NK-92 treated with Interleukin-12 subunit alpha and Interleukin-12 subunit beta, amount 100 ng/mL, for 24 hours (cell line): ENCODE measurements around the gene SRSF5.
"Not testable (repeated sequence)": the region's sequence is repeated elsewhere in the genome, so short reads cannot be mapped to it uniquely, and the experiment has no call there.

Experiments
- DNase-seq: peaks from one replicate; lab custom pipeline; 2025; lab: John Stamatoyannopoulos, UW

The SRSF5 gene

DNA sequence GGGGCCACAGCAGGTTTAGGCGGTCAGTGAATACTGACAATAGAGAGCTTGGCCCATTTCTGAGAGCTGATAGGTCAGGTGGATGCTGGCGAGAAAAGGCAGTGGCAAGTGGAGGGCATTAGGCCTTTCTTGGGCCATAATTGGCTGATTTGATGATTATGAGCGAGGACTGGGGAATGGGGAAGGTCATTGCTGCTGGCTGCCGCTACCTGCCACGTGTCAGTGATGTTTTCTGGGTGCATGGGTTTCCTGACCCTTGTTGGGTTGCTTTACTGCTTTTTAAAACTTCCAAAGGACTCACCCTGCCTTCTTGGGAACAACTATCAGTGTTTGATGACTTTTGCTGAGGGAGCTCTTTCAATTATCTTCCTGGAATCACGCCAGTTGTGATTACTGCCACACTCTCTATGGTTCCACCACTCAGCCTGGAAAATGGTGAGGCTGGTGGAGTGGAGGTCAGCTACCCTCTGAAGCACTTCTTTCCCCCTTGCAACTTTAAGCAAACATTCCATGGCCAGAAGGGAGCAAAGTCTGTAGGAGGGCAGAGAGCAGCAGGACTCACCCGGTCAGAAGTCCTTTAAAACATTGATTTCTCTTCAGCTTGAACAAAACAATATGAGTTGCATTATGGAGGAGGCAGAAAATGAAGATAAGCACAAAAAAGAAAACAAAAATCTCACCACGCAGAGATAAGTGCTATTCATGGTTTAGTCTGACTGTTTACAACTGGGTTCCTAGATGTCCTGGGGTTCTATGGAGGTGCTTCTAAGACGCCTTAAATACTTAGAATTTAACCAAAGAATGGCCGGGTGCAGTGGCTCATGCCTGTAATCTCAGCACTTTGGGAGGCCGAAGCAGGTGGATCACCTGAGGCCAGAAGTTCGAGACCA, 42.2 kb downstream of the SRSF5 start:
- DNase-seq, result no peak

DNA sequence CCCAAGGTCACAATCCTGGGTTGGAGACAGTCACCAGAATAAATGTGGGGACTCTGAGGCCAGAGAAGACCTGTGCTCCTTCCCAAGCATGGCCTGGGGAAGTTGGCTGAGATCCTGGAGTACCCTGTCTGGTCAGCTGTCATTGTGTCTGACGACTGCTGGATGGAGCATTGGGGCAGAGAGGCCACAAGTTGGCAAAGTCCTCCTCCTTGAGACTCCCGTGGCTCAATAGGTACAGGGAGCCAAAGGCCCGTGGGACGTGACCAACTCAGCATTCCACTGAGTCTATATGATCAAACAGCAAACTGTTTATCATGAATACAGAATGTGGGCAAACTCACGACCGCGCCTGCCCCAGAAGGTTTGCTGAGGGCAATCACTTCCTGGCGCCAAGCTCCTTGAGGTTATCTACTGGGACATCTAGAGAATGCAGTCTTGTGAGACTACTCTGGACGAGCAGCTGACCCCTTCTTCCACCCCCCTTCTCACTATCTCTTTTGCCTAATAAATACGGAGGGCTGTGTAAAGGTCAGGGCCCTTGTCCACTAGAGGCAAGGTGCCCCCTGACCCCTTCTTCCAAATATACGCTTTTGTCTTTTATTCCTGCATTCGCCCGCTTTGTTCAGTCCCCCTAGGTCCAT, 44.4 kb downstream of the SRSF5 start:
- DNase-seq, result no peak

DNA sequence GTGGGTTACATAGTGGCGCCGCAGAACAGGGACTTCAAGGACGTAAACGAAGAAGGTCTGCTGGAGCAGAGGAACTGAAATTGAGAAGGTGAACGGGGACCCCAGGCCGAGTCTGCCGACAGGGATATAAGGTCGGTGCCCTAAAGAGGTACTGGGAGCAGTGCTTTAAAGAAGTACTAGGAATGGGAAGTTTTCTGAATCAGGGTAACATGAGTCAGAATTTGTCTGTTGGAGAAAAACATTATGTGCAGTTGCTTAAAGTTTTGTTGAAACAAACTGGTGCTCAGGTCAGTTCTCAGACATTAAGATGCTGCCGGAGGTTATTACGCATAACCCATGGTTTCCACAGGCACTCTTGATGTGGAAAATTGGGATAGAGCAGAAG, 44.9 kb downstream of the SRSF5 start:
- no peak for DNase-seq

DNA sequence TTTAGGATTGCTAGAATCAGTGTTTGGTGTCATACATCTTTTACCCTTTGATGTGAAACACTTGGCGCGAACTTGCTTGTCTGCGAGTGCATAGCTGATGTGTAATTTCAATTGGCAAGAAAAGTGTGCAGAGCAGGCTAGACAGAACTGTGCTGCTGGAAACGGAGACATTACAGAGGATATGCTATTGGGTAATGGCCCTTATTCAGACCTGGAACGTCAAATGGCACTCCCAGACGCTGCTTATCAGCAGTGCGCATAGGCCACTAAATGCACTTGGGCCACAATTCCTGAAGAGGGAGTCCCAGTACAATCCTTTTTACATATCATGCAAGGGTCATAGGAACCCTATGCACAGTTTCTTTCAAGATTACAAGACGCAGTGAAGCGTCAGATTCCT, 45.8 kb downstream of the SRSF5 start:
- no peak for DNase-seq

DNA sequence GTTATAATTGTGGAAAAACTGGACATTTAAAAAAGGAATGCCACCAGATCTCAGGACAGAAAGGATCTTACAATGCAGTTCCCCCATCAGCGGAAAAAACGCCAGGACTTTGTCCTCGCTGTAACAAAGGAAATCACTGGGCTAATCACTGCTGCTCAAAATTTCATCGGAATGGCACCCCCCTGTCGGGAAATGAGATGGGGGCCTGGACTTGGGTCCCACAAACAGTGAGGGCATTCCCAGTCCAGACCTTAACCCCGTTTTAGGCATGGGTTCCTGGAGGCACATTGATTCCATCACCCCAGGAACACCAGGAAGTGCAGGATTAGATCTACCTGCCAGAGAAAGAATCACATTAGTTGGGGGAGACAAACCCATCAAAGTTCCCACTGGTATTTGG, 46.4 kb downstream of the SRSF5 start:
- DNase-seq, result not testable (repeated sequence)

DNA sequence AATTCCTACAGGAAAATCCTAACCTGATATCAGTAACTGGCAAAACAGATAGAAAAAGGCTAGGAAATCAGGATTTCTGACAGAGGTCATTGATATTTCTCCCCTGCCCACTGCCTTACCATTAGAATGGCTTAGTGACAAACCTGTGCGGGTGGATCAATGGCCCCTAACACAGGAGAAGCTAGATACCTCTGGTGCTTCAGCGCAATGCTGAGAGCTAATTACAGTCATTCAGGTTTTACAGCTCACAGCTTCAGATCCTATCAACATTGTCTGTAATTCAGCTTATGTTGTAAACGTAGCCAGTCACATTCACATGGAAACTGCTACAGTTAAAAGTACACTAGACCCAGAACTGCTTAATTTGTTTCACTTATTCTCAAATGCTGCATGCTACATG, 47.5 kb downstream of the SRSF5 start:
- no peak for DNase-seq

DNA sequence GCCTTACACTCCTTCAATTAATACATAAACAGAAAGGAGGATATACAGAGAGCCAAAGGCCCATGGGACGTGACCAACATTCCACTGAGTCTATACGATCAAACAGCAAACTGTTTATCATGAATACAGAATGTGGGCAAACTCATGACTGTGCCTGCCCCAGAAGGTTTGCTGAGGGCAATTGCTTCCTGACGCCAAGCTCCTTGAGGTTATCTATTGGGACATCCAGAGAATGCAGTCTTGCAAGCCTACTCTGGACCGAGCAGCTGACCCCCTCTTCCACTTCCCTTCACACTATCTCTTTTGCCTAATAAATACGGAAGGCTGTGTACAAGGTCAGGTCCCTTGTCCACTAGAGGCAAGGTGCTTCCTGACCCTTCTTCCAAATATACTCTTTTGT, 48.6 kb downstream of the SRSF5 start:
- DNase-seq, result no peak

DNA sequence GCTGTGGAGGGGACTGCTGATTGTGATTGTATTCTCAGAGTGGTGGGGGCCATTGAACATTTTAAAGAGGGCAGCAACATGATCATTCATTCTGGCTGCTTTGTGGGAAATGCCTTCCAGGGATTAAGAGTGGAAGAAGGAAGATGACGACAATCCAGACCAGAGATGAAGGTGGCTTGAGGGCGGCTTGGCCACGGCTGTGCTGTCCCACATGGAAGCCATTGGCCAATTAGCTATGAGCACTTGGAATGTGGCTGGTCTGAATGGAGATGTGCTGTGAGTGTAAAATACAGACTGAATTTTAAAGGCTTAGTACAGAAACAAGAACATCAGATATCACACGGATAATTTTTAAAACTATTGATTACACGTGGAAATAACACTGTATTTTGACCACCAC, 49.3 kb downstream of the SRSF5 start:
- no peak for DNase-seq

DNA sequence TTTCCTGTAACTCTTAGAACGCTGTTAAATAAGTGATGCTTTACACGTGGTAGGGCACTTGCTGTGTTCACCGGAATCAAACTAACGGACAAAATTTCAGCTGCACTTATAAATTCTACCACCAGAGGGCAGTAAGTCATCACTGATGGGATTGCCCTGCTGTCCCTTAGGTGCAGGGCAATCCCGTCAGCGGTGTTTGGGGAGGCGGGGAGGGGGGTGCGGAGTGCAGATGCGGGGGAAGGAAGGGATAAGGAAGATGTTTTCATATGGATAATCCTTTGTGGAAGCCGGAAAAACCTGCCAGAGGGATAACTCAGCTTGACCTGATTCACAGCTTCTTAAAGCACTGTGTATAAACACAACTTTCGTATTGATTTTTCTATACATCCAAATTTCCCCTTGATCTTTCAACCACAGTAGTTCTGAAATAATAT, 51.8 kb downstream of the SRSF5 start:
- no peak for DNase-seq

DNA sequence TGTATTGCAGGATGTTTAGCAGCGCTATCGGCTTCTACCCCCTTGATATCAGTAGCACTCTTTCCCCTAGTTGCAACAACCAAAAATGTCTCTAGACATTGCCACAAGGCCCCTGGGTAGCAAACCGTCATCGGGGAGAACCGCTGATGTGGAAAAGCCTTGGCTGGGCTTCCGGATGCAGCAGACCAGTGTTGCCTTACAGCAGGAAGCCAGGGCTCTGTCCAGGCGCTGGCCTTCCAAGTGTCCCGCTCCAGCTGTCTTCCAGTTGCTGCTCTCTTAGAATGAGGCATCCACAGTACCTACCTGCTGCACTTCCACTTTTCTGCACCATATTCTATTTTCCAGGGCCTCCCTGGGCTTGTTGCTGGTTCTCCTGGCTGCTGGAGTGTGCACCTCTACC, 52.7 kb downstream of the SRSF5 start:
- DNase-seq, result no peak

DNA sequence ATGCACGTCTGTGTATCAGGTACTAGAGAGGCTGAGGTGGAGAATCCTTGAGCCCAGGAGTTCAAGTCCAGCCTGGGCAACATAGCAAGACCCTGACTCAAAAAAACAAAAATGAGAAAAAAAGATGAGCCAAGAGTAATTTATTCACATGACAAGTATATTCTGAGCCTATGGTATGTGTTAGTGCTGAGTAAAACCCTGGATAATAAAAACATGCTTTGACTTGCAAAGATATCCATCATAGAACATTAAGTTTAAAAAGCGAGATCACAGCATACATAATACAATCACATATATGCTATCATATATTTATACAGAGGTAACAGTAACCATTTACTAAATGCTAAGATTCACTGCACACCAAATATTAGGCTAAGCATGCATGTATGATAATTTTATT, 54.0 kb downstream of the SRSF5 start:
- DNase-seq, result no peak
